Astrocyte of the spinal cord (primary cell): ENCODE results near the gene RBM19.

Source experiments
- DNase-seq: peaks from one replicate; pipeline ENCODE4 v3.0.0; 2011; ENCODE audit warnings: low read depth, low spot score
- H3K4me3 ChIP-seq: 2 replicates; pipeline ENCODE4 v1.5.1; 2011; ENCODE audit warnings: low read depth, mild to moderate bottlenecking, low read length, moderate library complexity
- in situ Hi-C: cut with HindIII; loops from 2 replicates; pipeline ENCODE4 v1.10.0; 2017; ENCODE audit warnings: low sequenced_read_pairs
- TF ChIP-seq, protein P1 (sequence below): IDR thresholded peaks from 2 replicates; pipeline ENCODE4 v1.5.1; 2012; ENCODE audit warnings: low read depth, mild to moderate bottlenecking, low read length, inconsistent platforms

Gene RBM19

DNA sequence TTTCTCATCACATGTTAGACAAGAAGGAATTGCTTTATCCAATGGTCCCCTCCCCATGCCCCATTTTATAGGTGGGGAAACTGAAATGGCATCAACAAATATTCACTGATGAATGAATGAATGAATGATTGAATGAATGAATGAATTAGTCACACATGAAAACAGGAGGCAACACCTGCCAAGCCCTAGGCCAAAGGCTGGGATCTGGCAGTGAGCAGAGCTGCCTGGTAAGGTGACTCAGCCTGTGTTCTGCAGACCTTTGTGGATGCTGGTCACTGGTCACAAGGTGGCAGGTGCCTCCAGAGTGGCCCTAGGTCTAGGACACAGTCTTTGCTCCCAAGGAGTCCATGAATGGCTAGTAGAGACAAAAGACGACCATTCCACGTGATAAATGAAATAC, 188.4 kb downstream of the RBM19 start:
- DNase-seq = no peak
- no peak overlapping the region for H3K4me3 ChIP-seq
- in situ Hi-C loops = no loop called here
- TF ChIP-seq, protein P1, sequence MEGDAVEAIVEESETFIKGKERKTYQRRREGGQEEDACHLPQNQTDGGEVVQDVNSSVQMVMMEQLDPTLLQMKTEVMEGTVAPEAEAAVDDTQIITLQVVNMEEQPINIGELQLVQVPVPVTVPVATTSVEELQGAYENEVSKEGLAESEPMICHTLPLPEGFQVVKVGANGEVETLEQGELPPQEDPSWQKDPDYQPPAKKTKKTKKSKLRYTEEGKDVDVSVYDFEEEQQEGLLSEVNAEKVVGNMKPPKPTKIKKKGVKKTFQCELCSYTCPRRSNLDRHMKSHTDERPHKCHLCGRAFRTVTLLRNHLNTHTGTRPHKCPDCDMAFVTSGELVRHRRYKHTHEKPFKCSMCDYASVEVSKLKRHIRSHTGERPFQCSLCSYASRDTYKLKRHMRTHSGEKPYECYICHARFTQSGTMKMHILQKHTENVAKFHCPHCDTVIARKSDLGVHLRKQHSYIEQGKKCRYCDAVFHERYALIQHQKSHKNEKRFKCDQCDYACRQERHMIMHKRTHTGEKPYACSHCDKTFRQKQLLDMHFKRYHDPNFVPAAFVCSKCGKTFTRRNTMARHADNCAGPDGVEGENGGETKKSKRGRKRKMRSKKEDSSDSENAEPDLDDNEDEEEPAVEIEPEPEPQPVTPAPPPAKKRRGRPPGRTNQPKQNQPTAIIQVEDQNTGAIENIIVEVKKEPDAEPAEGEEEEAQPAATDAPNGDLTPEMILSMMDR = no peak

DNA sequence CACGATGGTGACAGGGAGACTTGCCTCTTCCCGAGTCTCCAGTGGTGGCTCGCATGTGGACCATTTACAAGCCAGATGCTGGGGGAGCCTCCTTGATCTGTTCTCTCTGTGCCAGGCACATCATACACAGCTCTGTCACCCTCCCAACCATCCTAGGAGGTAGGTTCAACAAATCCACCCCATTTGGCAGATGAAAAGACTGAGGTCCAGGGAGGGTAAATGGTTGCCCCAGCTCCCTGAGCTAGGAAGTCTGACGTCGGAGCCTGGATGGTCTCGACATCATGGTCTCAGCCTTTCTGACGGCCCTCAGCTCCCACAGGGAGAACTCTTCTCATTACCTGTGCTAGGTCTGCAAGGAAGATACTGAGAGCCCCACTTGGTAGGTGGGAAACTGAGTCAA, 189.6 kb downstream of the RBM19 start:
- in situ Hi-C loops = no loop called here

DNA sequence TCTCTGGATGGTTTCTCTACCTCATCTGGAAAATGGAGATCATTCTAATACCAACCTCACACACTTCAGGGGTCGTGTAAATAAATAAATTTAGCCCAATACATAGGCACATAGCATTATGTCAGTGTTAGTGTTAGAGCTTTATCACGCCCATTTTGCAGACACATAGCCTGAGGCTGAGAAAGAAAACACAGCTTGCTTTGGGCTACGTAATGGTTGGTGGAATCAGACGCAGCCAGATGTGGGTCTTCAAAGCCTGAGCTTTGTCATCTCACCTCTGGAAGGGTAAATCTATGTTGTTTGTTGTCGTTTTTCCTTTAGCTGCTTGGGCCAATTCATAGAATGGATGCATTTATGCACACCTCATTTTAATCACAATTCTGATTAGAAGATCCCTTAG, 191.6 kb downstream of the RBM19 start:
- H3K4me3 ChIP-seq = no peak overlapping the region
- TF ChIP-seq, protein P1 = no peak
- in situ Hi-C loops = no loop called here
- no peak for DNase-seq

More for the DNA sequence above, 189.6 kb downstream of the RBM19 start:
- no peak overlapping the region for H3K4me3 ChIP-seq
- DNase-seq = no peak
- TF ChIP-seq, protein P1 = no peak

DNA sequence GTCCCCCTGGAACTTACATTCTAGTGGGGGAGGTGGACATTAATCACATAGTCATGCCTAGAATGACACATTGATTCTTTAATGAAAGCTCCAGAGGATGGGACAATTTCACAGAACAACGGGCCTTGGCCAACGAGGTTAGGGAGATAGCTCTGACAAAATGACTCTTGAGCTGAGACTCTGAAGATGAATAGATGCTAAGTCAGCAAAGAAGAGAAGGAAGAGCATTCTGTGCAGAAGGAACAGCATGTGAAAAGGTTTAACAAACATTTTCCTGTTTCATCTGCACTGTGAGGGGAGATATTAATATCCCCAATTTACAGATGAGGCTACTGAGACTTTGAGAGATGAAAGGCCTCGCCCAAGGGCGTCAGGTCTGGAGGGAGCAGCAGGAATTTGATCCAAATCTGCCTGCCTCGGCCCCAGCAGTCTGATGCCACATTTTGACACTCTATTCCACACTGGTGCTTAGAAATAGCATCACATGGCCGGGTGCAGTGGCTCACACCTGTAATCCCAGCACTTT, 193.6 kb downstream of the RBM19 start:
- in situ Hi-C loops = no loop called here
- TF ChIP-seq, protein P1 = no peak
- H3K4me3 ChIP-seq = no peak overlapping the region
- no peak for DNase-seq

DNA sequence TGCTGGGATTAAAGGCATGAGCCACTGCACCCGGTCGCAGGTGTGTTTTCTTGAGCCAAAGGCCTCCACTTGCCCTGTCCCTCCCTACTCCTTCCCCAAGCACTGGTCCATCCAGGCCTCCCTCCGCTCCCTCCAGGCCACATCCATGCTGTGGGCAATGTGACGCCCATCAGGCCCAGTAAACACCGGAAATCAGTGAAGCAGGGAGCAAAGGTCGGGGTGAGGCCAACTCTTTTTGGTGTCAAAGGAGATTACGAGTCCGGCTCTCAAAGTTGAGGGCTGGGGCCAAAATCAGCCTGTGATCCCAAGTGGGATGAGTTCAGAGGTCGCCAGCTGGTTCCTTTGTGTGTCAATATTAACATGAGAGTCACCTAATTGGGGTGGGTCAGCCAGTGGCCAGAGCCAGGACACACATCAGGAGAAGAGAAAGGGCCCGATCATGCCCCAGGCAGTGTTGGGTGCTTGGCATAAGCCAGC, 195.7 kb downstream of the RBM19 start:
- in situ Hi-C loops = no loop called here
- TF ChIP-seq, protein P1 = no peak
- DNase-seq = no peak
- no peak overlapping the region for H3K4me3 ChIP-seq

DNA sequence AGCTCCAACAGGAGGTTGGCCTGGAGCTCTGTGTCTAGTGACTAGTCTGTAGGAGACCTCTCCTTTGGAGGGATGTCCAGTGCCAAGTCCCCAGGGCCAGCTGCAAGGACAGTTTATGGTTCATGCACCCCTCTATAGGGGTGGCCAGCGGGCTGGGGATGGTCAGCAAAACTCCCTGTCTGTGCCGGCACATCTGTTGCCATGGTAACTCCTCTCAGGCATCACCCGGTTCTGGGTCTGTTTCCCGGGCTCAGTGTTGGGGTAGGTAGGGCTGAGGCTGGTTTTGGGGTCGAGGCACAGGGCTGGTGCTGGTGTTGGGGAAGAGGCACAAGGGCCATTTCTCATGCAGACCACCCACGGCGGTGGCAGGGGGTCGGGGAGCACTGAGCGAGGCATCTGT, 196.8 kb downstream of the RBM19 start:
- in situ Hi-C loops = no loop called here
- H3K4me3 ChIP-seq = no peak overlapping the region
- DNase-seq = no peak
- TF ChIP-seq, protein P1 = no peak

DNA sequence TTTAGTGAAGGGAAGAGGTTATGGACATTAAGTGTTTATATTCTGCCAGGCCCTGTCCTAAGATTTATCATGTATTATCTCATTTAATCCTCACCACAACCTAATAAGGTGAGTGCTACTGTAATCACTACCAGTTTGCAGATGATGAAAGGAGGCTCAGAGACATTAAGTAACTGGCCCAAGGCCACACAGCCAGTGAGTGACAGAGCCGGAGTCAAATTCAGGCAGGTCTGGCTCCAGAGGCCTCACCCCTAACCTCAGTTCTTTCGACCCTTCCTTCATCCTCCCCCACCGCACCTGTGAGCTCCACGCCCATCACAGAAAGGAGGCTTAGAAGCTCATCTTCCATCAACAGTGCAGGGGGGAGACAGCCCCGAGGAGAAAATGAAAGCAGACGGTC, 197.3 kb downstream of the RBM19 start:
- DNase-seq = no peak

More for the DNA sequence above, 197.3 kb downstream of the RBM19 start:
- TF ChIP-seq, protein P1 = no peak
- H3K4me3 ChIP-seq = no peak overlapping the region
- in situ Hi-C loops = no loop called here
